ENCODE results near the gene MNT.

The MNT gene

GRCh38 chr17:2415081-2415480 is 14.2 kb upstream of the MNT start:
- no peak for DNase-seq

DNA sequence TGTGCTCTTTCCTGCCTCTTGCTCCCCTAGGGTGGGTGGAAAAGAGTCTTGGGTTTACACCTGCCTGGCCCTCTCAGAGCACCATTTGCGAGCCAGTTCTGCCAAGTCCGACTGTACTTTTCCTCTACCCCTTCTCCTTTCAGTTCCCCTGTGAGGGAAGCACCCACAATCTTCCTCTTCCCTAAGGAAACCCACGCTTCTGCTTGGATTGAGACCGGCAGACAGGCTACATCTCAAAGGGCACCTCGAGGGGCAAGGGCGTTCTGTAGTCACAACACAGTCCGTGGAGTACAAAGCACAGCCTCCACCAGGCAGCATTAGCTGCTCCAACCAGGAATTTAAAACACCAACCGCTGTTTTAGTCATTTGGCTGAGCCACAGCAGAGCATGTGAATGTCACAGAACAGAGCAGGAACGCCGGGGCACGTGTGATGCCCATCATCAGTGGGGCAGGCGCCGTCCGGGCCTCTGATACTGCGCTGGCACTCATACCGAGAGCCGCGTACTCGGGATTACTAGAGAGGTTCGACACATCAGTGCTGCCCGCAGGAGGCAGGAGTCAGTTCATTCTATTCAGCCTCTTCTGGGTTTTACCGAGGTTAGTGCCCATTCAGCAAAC is 13.7 kb upstream of the MNT start:
- no peak for DNase-seq

DNA sequence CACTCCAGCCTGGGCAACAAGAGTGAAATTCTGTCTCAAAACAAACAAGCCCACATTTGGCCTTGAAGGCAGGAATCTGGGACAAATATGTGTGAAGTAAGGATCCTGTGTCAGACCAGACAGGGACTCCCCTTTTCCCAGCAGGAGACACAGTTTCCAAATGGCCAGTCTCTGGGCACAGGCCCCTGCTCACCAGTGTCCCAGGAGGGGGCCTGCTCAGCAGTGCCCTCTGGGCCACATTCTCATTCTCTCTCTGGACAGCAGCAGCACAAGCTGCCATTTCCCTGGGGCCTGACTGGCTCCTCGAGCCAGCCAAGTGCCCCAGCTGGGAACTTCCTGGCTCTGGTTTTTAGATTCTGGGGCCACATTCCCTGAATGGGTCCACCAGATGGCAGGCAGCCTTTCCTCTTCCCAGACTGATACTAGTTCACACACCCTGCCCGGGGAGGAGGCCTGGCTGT is 11.7 kb upstream of the MNT start:
- no peak for DNase-seq

- no peak for DNase-seq
Measured at GRCh38 chr17:2410951-2411350, 10.1 kb upstream of the MNT start.

GRCh38 chr17:2406903-2407790 is 6.3 kb upstream of the MNT start:
- peak; percentile 65 for DNase-seq

GRCh38 chr17:2406271-2406902 is 5.5 kb upstream of the MNT start:
- no peak for DNase-seq

- no peak for DNase-seq
Measured at GRCh38 chr17:2405247-2405926, 4.5 kb upstream of the MNT start.

- no peak for DNase-seq
Measured at GRCh38 chr17:2403044-2403443, 2.2 kb upstream of the MNT start.

DNA sequence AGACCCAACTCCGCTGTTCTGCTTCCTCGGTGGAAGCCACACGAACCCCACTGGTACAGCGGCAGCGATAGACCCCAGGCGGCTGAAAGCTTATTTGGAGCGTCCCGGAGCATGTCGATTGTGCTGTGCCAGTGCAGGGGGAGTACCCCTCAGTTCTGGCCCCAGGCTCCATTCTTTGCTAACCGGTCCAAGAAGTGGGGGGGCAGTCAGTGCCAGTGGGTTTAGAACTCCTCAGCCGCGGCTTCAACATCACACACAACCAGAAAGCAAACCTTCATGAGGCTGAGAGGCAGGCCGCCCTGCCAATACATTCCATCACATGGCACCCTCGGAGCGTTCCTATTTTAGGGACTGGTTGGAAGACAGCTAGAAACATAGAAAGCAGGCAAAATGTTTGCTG is 1.7 kb upstream of the MNT start:
- DNase-seq: peak; percentile 41

- DNase-seq: peak; percentile 100
Measured at GRCh38 chr17:2401426-2402221, 764 bp upstream of the MNT start.

- peak; percentile 71 for DNase-seq
Measured at GRCh38 chr17:2400474-2400866, 390 bp downstream of the MNT start.

DNA sequence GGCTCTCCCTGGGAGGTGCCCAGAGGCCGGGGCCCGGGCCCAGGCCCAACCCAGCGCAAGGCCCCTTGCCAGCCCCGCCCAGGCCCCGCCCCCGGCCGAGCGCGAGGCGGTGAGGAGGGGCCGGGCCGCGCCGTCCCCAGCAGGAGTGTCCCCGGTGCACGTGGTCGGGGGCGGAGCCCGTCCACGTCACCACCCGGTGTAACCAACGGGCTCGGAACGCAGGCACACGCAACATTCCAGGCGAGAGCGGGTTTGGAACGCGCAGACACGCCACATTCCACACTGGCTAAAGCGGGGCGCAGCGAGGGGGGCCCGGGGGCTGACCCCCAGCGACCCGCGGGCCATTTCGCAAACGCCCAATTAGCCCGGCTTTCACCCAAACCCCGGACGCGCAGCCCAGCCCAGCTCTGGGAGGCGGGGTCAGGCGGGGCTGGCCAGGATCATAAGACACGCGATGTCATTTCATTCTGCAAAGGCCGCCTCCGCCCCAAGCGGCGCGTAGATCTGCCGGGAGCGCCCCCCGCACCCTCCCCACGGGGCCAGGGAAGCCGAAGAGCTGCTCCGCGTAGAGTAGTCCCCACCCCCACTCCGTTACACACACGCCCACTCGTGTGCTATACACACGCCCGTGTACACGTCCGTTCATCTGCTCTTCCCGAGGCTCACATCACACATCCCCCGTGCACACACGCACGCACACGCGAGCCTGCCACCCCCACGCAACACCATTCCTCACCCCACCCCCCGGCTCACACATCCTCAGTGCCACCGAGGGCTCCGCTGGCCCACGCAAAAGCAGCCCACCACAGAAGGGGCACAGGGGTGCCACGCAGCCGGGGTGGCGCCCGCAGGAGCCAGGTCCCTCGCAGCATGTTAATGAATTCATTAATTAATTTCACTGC is 1.0 kb downstream of the MNT start:
- peak; percentile 96 for DNase-seq

DNA sequence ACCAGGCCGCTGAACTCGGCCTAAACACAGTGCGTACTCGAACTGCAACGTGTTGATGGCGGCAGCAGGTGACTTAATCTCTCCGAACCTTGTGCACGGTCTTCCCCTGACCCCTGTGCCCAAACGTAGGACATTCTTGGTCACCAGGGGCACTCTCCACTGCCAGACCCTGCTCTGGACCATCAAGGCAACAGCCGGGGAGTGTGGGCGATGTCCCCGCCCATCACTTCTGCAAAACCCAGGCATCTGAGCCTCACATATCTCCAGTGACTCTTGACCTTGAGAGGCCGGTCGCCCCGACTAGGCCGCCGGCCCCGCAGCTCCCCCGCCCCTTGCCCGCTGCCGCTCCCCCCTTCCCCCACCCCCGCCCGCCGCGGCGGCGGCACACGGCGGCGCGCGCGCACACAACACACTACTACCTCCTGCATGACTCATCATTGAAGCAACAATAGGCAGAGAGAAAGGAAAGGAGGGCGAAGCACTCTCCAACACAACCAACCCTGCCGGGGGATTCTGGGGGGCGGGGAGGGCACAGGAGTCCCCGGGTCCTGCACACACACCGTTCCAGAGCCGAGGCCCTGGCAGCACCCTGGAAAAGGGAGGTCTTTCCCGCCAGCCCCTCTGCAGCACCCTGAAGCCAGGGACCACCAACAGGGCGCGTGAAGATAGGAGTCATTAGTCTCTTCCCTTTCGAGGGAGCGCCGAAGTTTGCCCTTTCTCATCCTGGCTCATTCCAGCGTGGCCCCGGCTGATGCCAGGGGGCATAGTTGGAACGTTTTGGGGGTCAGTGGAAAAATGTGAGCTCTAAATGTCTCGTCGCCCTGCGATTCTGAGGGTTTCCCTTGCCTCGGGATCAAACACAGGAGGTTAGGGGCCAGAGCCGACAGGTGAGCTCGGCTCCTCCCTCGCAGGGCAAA is 1.9 kb downstream of the MNT start:
- peak; percentile 72 for DNase-seq

DNA sequence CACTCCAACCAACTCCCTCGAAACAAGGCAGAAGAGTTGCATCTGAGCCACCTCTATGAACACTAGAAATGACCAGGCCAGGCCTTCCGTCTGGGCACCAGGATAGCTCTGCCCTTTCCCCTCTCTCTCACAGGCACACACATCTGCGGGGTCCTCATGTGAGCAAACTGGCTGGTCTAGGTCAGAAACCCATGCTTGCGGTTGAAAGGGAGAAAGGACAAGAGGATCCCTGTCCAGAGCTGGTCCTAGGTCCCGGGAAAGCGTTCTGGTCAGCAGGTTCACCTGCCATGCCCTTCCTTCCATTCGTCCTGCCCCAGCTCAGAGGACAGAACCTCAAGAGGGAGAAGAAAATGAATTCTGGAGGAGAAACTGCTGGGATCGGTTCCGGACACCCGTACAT is 2.7 kb downstream of the MNT start:
- DNase-seq: no peak

GRCh38 chr17:2397247-2398171 is 3.4 kb downstream of the MNT start:
- no peak for DNase-seq

GRCh38 chr17:2396568-2397246 is 4.2 kb downstream of the MNT start:
- peak; percentile 94 for DNase-seq

- no peak for DNase-seq
Measured at GRCh38 chr17:2396192-2396567, 4.7 kb downstream of the MNT start.
